T-helper 1 cell treated with Interleukin-12 subunit alpha and Interleukin-12 subunit beta and Interleukin-4 antibody, amounts not matched to agents 30 μg/mL and 1 μg/mL, for 36 hours (primary cell): ENCODE measurements around the gene NHLH2.

ENCODE experiments used
- H3K27ac Mint-ChIP-seq: one replicate; pipeline ENCODE4 v1.8.0; 2021; ENCODE audit warnings: mild to moderate bottlenecking, mixed read lengths
- H3K27me3 Mint-ChIP-seq: one replicate; pipeline ENCODE4 v1.8.0; 2021; ENCODE audit warnings: low read depth, mixed read lengths
- H3K36me3 Mint-ChIP-seq: one replicate; pipeline ENCODE4 v1.8.0; 2021; ENCODE audit warnings: low read depth, mixed read lengths
- H3K4me1 Mint-ChIP-seq: one replicate; pipeline ENCODE4 v1.8.0; 2021; ENCODE audit warnings: low read depth, mixed read lengths
- H3K4me3 Mint-ChIP-seq: one replicate; pipeline ENCODE4 v1.8.0; 2021; ENCODE audit warnings: mild to moderate bottlenecking, moderate library complexity, mixed read lengths
- H3K9me3 Mint-ChIP-seq: one replicate; pipeline ENCODE4 v1.8.0; 2021; ENCODE audit warnings: mixed read lengths

The NHLH2 gene

DNA sequence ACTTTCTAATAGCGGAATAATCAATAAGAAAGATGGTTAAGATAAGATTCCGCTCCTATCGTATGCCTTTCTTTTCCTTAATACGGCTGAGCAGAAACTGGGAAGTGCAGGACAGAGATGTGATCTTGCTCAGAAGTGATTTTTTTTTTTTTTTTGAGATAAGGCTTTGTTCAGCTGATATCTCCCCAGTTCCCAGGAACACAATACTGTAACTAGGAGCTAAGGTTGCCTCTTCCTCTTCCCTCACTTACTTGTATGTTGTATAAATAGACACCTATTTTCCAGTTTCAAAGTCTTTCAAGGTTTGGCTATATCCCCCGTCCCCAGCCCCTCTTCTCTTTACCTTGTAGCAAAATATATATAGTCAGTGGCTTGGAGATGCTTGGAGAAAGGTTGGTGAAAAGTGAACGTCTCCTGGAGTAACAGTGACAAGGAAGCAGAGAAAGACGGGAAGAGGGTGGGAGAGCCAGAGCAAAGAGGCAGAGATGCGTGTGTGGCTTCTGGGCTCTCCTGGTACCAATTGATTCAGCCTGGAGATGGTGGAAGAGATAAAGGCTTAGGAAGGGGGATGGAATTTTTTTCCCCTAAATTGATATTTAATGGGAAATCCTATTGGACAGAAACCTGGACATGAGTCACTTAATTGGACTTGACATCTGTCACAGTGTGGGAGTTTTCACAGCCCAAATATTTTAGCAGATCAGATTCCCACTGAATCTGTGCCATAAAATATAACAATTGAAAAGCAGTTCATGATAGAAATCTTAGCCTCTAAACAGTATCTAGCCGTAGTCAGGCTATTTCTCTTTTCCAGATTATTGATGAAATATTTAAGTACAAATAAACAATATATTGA, at the start of gene NHLH2:
Gene NHLH2, minus strand, starts transcription at position 522 of the 856 bp plus-strand sequence. CDS start 2,754 bp downstream, outside the sequence.
- H3K4me1 Mint-ChIP-seq: peaks cover 3% of the 10 kb centered on the region
- H3K9me3 Mint-ChIP-seq: no peaks in the 10 kb centered on the region
- no peaks in the 10 kb centered on the region for H3K36me3 Mint-ChIP-seq
- H3K27ac Mint-ChIP-seq: peak within 1 kb of the TSS; percentile 1
- peaks cover 61% of the 10 kb centered on the region for H3K27me3 Mint-ChIP-seq
- no peak within 1 kb of the TSS for H3K4me3 Mint-ChIP-seq

DNA sequence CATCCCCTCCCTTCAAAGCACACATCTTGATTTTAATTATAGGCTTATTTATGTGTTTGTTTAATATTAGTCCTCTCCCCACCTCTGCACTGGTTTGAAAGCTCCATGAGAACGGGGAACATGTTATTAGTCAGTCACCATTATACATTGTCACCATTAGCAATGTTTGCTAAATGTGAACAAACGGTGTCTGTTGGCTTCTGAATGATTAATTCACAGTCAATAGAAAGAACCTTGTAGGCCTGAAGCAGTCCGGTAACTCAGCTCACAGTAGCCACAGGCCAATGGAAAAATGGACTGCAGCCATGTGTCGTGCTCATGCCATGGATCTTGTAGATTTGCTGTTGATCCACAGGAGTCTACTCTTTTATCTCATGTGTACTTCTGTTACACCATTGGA, 49.7 kb upstream of the NHLH2 start:
- Mint-ChIP-seq H3K4me1 (no peaks in the 10 kb centered on the region), H3K27ac (no peak overlapping the region), H3K36me3 (no peaks in the 10 kb centered on the region), H3K9me3 (no peaks in the 10 kb centered on the region), H3K4me3 (no peak overlapping the region), H3K27me3 (peaks cover 3% of the 10 kb centered on the region)

DNA sequence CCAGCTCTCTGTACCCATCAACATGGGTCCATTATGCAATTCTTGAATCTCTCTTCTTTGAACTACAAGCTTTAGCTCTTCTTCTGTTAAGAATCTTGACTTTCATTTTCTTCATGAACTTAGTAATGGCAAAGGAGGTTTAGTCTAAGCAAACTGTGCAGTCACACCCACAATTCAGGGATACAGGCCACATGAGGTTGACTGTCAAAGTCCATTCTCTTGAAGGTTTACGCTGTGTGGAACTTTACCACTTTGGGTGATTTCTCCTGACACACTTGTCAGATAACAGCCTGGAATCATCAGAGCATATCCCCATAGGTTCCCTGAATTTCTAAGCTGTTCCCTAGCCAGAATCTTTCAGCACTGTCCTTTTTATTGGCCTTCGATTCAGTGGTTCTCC, 48.0 kb upstream of the NHLH2 start:
- no peak overlapping the region for H3K4me3 Mint-ChIP-seq
- peaks cover 3% of the 10 kb centered on the region for H3K27me3 Mint-ChIP-seq
- H3K36me3 Mint-ChIP-seq: no peaks in the 10 kb centered on the region
- no peak overlapping the region for H3K27ac Mint-ChIP-seq
- no peaks in the 10 kb centered on the region for H3K9me3 Mint-ChIP-seq
- H3K4me1 Mint-ChIP-seq: no peaks in the 10 kb centered on the region

DNA sequence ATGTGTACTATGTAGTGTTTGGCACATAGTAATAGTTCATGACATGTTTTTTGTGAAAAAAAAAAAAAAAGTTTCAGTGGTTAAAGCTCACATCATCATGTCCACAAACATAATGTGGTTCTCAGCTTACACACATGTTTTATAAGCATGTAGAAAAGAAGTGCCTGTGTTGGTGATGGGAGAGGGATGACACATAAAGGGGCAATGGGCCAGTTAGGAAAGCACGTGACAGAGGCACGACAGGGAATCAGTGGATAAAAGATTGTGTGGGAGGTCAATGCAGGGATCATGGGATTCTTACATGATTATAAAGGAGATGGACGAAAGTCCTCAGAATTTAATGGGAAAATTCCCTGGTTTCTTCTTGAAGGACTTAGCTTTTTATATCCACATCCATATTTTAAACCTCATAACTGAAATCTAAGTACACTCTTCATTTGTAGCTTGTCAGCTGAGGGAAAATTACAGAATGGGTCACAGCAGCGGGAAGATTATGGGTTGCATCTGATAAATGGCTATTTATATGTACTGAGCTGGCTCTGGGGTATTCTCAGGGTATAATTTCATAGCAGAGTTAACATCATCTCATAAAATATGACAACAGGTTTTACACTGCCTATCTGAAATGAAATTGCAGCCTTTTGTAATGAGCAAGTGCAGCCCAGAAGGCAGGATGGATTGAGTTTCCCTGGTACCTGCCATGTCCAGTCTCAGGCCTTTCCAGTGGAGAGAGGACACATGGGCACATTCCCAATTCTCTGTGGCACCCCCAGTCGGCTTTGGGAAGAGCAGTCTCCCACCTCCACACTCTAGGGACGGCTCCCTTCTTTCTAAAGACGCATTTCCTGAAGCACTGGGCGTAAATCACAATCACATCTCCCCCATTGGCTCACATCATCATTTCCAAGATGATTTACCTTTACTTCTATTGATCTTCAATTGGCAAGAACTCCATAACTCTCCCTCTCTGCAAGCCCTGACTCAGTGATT, 42.3 kb upstream of the NHLH2 start:
- no peak overlapping the region for H3K4me3 Mint-ChIP-seq
- no peaks in the 10 kb centered on the region for H3K36me3 Mint-ChIP-seq
- H3K27ac Mint-ChIP-seq: no peak overlapping the region
- H3K27me3 Mint-ChIP-seq: peaks cover 7% of the 10 kb centered on the region
- no peaks in the 10 kb centered on the region for H3K4me1 Mint-ChIP-seq
- H3K9me3 Mint-ChIP-seq: no peaks in the 10 kb centered on the region

DNA sequence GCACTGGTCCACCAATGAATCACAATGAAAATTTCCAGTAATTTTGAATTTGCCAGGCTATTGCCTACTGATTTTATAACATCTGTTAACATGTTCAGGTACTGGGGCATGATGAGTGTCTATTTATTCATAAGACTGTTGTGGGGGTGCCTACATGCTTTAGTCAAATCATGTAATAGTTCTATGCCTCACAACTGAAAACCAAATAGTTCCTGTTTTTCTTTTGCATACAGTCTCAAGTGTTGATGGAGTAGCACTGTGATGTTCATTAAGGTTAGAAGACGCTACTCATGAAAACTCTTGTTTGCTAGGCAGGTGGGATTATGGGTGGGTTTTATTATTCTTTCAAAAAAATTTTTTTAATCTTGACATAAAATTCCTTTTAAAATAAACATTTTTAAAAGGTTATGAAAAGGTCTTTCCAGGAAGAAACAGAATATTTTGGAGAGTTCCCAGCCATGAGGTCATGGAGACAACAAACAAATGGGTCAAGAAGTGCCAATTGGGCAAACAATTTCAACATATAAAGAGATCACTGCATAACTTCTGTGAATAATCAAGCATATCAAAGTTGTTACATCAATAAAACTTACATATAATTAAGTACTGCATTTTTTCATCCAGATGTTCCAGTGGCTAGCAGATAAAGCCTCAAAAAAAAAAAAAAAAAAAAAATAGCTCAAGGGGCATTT, 40.2 kb upstream of the NHLH2 start:
- Mint-ChIP-seq H3K4me3 (no peak overlapping the region), H3K27me3 (peaks cover 7% of the 10 kb centered on the region)

DNA sequence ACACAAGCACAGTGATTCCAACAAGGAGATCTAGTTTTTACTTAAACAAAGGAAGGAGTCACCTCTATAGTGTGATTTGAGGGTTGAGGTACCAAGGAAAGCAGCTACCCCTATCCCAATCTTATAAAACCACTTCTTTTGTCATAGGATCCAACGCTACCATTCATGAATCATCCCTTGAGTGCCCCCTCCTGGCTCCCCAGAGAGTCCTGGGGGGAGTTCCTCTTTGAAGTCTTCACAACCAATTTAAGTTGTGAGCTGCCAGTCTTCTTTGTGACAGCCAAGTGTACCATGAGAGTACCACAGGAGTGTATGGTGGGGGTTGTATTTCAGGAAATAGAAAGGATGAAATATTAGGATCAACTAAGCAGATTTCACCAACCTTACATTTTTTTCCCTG, 39.1 kb upstream of the NHLH2 start:
- Mint-ChIP-seq H3K4me1 (no peaks in the 10 kb centered on the region), H3K9me3 (no peaks in the 10 kb centered on the region), H3K4me3 (no peak overlapping the region), H3K27me3 (peaks cover 7% of the 10 kb centered on the region), H3K36me3 (no peaks in the 10 kb centered on the region), H3K27ac (no peak overlapping the region)

More for the DNA sequence above, 40.2 kb upstream of the NHLH2 start:
- Mint-ChIP-seq H3K36me3 (no peaks in the 10 kb centered on the region), H3K9me3 (no peaks in the 10 kb centered on the region), H3K4me1 (no peaks in the 10 kb centered on the region), H3K27ac (no peak overlapping the region)

DNA sequence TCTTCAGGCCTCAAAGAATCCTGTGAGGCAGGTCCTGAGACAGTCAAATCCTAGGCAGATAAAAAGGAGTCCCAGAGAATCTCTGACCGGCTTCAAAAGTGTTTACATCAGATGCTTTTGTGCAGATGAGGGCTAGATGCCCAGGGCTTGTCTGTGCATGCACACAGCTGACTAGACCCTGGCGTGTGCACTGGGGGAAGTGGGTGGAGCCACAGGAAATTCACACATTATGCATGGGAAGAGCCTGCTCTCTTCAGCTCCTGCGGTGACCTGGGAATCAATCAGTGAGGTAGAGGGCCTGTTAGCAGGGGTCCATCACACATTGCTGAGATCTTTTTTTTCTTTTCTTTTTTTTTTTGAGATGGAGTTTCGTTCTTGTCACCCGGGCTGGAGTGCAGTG, 36.6 kb upstream of the NHLH2 start:
- Mint-ChIP-seq H3K9me3 (no peaks in the 10 kb centered on the region), H3K27me3 (peaks cover 4% of the 10 kb centered on the region), H3K27ac (no peak overlapping the region), H3K36me3 (no peaks in the 10 kb centered on the region), H3K4me1 (no peaks in the 10 kb centered on the region), H3K4me3 (no peak overlapping the region)

DNA sequence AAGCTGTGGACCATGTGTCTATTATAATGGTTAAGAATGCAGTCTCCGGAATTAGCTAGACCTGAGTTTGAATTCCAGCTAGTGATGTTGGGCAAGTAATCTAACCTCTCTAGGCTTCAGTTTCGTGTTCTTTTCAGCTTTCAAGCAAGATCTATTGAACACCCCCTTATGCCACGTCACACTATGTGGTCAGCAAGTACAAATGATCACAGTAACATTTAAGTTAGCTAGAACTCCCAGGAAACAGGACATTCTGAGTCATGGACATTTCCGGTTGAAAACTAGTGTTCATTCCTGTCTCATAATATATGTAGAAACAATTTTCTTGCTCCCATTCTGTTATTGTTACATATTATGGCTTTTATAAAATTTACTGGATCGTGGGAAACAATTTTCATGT, 34.0 kb upstream of the NHLH2 start:
- H3K4me3 Mint-ChIP-seq: no peak overlapping the region
- no peaks in the 10 kb centered on the region for H3K9me3 Mint-ChIP-seq
- no peaks in the 10 kb centered on the region for H3K36me3 Mint-ChIP-seq
- no peak overlapping the region for H3K27ac Mint-ChIP-seq
- peaks cover 4% of the 10 kb centered on the region for H3K27me3 Mint-ChIP-seq
- H3K4me1 Mint-ChIP-seq: no peaks in the 10 kb centered on the region

DNA sequence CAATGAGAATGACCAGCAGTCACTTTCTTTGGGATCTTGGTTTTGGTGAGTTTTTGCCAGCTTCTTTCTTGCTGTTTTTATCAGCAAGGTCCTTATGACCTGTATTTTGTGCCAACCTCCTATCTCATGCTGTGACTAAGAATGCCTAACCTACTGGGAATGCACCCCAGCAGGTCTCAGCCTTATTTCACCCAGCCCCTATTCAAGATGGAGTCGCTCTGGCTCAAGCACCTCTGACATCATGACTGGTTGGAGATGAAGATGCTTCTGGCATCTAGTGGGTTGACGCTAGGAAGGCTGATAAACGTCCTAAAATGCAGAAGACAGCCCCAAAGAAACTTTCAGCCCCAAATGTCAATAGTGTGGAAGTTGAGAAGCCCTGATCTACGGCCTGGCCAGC, 33.6 kb upstream of the NHLH2 start:
- no peaks in the 10 kb centered on the region for H3K4me1 Mint-ChIP-seq
- H3K4me3 Mint-ChIP-seq: no peak overlapping the region
- no peaks in the 10 kb centered on the region for H3K9me3 Mint-ChIP-seq
- peaks cover 4% of the 10 kb centered on the region for H3K27me3 Mint-ChIP-seq
- H3K36me3 Mint-ChIP-seq: no peaks in the 10 kb centered on the region
- H3K27ac Mint-ChIP-seq: no peak overlapping the region

DNA sequence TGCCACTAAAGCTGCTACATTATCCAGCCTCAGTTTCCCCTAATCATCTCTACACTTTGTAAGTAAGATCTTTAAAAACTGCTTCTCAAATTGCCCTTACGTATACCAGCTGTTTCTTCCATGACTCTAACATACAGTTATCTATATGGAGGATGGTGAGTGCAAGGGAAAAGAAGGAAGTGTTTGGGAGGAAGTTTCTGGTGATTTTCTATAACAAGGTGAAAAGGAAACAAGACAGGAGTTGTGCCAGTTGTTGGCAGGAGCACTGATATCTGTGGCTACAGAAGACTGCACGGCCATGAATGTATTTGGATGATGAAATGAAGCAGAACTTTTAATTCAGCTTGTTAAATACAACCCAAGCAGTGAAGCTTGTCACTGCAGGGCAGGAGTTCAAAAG, 32.3 kb upstream of the NHLH2 start:
- no peak overlapping the region for H3K27ac Mint-ChIP-seq
- H3K9me3 Mint-ChIP-seq: no peaks in the 10 kb centered on the region
- no peaks in the 10 kb centered on the region for H3K36me3 Mint-ChIP-seq
- H3K4me3 Mint-ChIP-seq: no peak overlapping the region
- H3K27me3 Mint-ChIP-seq: peaks cover 3% of the 10 kb centered on the region
- H3K4me1 Mint-ChIP-seq: no peaks in the 10 kb centered on the region

DNA sequence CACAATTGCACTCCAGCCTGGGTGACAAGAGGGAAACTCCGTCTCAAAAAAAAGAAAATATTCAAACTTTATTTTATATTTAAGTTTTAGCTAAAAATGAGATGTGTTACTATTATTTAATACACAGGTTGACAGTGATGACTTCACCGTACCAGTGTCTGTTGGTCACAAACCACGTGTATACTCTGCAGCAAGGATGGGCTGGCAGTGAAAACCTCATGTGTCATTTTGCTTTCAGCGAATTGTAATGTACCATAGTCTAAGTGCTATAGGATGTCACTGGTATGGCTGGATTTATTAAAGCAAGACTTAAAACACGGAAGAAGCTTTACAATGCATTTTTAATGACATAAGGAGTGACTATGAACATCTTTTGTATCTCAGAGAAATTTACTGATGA, 28.1 kb upstream of the NHLH2 start:
- no peak overlapping the region for H3K4me3 Mint-ChIP-seq
- no peaks in the 10 kb centered on the region for H3K4me1 Mint-ChIP-seq
- peaks cover 12% of the 10 kb centered on the region for H3K27me3 Mint-ChIP-seq

DNA sequence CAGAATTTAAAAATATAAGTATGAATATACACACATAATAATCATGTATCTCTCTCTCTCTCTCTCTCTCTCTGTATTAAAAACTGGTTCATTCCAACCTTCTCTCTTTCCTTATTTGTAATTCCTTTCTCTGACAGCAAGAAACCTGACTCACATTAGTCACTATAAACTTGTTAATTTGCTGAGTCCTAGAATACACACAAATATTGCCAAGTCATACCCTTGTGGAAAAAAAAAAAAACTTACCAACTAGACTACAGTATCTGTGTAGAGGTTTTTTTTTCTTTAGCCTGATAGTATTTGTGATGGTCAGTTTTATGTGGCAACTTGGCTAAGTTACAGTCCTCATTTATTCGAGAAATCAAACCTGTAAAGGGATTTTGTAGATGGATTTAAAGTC, 26.3 kb upstream of the NHLH2 start:
- no peak overlapping the region for H3K4me3 Mint-ChIP-seq
- H3K4me1 Mint-ChIP-seq: no peaks in the 10 kb centered on the region
- H3K36me3 Mint-ChIP-seq: no peaks in the 10 kb centered on the region
- H3K27me3 Mint-ChIP-seq: peaks cover 16% of the 10 kb centered on the region
- no peak overlapping the region for H3K27ac Mint-ChIP-seq
- no peaks in the 10 kb centered on the region for H3K9me3 Mint-ChIP-seq

More for the DNA sequence above, 28.1 kb upstream of the NHLH2 start:
- Mint-ChIP-seq H3K9me3 (no peaks in the 10 kb centered on the region), H3K36me3 (no peaks in the 10 kb centered on the region), H3K27ac (no peak overlapping the region)

DNA sequence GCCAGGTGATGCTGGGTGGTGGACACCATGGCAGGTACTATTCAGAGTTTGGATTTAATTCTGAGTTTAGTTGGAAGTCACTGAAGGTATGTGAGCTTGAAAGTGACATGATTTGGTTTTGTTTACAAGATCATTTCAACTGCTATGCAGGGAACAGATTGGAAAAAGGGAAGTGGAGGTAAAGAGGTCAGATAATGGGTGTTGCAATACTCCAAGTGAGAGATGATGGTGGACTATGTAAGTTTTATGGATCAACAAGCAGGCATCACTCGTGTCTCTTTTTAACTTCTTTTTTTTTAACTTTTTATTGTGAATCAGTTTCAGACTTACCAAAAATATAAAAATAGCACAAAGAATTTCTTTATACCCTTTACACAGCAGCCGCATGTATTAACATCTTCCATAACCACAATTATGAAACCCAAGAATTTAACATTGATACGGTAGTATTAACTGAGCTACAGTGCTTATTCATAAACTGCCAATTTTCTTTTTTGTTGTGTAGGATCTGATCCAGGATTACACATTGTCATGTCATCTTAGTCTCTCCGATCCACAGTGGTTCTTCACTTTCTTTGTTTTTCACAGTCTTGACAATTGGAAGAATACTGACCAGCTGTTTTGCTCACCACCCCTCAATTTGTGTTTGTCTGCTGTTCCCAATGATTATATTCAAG, 24.9 kb upstream of the NHLH2 start:
- Mint-ChIP-seq H3K36me3 (no peaks in the 10 kb centered on the region), H3K9me3 (no peaks in the 10 kb centered on the region), H3K27me3 (peaks cover 16% of the 10 kb centered on the region), H3K4me3 (no peak overlapping the region), H3K4me1 (no peaks in the 10 kb centered on the region), H3K27ac (no peak overlapping the region)

DNA sequence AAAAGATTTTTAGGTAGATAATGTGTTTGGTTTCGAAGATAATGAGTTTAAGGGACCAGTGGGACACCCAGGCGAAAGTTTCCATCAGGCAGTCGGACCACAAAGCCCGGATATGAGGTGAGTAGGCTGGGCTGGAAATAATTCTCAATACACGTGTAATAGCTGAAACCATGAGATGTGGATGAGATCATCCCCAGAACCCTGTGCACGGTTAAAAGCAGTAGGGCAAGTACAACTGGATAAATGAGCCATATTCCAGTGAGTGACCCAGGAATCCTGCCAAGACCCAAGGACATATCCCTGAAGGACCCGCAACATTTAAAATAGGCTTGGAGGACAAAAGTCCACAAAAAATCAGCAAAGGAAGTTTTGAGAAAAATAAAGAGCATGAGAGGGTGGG, 21.5 kb upstream of the NHLH2 start:
- no peaks in the 10 kb centered on the region for H3K36me3 Mint-ChIP-seq
- H3K27me3 Mint-ChIP-seq: peaks cover 10% of the 10 kb centered on the region
- H3K9me3 Mint-ChIP-seq: no peaks in the 10 kb centered on the region

More for the DNA sequence above, 21.5 kb upstream of the NHLH2 start:
- Mint-ChIP-seq H3K4me3 (no peak overlapping the region), H3K4me1 (no peaks in the 10 kb centered on the region), H3K27ac (no peak overlapping the region)
